ENCODE results near the gene UNC13C. TPM values are rescaled to one million over a fixed set of nuclear protein-coding genes. Genes with fewer than 3 reads are reported as not detected.

The UNC13C gene
- total and polyA plus RNA-seq, 2 donors (not counting 3 experiments of a cell fraction or from before 2014, with no cell fraction given): not detected

- no peak overlapping the region for H3K4me3 ChIP-seq (replicated peaks in 1 of 3; ENCODE audit: insufficient read depth in 1 of 3, low read depth in 1 of 3, low read length in 3 of 3)
- H2AFZ ChIP-seq (ENCODE audit: low read depth, low read length): no peak overlapping the region
- TF ChIP-seq, protein P1, sequence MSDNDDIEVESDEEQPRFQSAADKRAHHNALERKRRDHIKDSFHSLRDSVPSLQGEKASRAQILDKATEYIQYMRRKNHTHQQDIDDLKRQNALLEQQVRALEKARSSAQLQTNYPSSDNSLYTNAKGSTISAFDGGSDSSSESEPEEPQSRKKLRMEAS (IDR thresholded peaks at IDR 0.05; ENCODE audit: insufficient read depth, insufficient read length): no peak
- no peak for TF ChIP-seq JUN (IDR thresholded peaks at IDR 0.05; ENCODE audit: borderline replicate concordance, insufficient read depth, insufficient read length, low read depth)
- no peak for TF ChIP-seq GATA2 (IDR thresholded peaks at IDR 0.05; ENCODE audit: insufficient read depth, insufficient read length, low read depth, low read length)
- TF ChIP-seq POLR2A (IDR thresholded peaks at IDR 0.05; ENCODE audit: low read depth, low read length): no peak
- no peak for TF ChIP-seq MYC (IDR thresholded peaks at IDR 0.05; ENCODE audit: low read depth, low read length)
- no peak for TF ChIP-seq CTCF (IDR thresholded peaks at IDR 0.05; ENCODE audit: extremely low read depth in 1 of 2, insufficient read depth in 1 of 2, low read depth in 1 of 2, low read length in 2 of 2)
- TF ChIP-seq POLR2AphosphoS5 (IDR thresholded peaks at IDR 0.05; ENCODE audit: insufficient read depth, low read depth, low read length): no peak
- no peak for TF ChIP-seq EZH2 (IDR thresholded peaks at IDR 0.05; ENCODE audit: borderline replicate concordance, low read depth, low read length, severe bottlenecking)
- TF ChIP-seq FOS (IDR thresholded peaks at IDR 0.05; ENCODE audit: borderline replicate concordance, insufficient read depth, low read length): no peak
- no peaks in the 10 kb centered on the region for H3K27me3 ChIP-seq (ENCODE audit: control insufficient read depth in 2 of 2, insufficient read depth in 2 of 2, low read length in 2 of 2)
- H3K27ac ChIP-seq (ENCODE audit: insufficient read depth, low read depth, low read length): no peak overlapping the region
- no peak for DNase-seq (ENCODE audit: low read depth, low spot score)
- dilution Hi-C loops (cut with MboI; ENCODE audit: extremely low pct_ligation_motif_present, low sequenced_read_pairs) (no loop called here), intact Hi-C loops (cut with micrococcal nuclease) (no loop called here)
- no peaks in the 10 kb centered on the region for H3K4me1 ChIP-seq (ENCODE audit: control insufficient read depth, extremely low read depth, insufficient read depth, low read length)
- ChIA-PET POLR2A (no interaction called here), CTCF (no interaction called here)
- H3K4me2 ChIP-seq (ENCODE audit: insufficient read depth, low read length): no peak overlapping the region
- no peaks in the 10 kb centered on the region for H3K36me3 ChIP-seq (ENCODE audit: control insufficient read depth in 2 of 2, extremely low read depth in 1 of 2, insufficient read depth in 2 of 2, low read length in 2 of 2)
- no peaks in the 10 kb centered on the region for H3K79me2 ChIP-seq (ENCODE audit: control insufficient read depth, insufficient read depth, low read length)
- no TSS peak for BruUV-seq (replicated peaks)
- H3K9me3 ChIP-seq (replicated peaks; ENCODE audit: control insufficient read depth, insufficient read depth, low read length): no peaks in the 10 kb centered on the region
- H3K9me1 ChIP-seq (replicated peaks; ENCODE audit: control insufficient read depth, extremely low read depth, insufficient read depth, low read length): no peaks in the 10 kb centered on the region
- no peak overlapping the region for H3K9ac ChIP-seq (replicated peaks; ENCODE audit: extremely low read depth, insufficient read depth, low read length)
- FAIRE-seq: no peak
- H4K20me1 ChIP-seq (replicated peaks; ENCODE audit: control insufficient read depth, extremely low read depth, insufficient read depth, low read length): no peaks in the 10 kb centered on the region
These were observed 153.2 kb downstream of the UNC13C start for GRCh38 chr15:54131410-54131809.

All from endothelial cell of umbilical vein (primary cell).